ENCODE measurements around the gene CDC42EP4.
A peak's percentile ranks its signal among the peaks of the same experiment; 100 is the strongest.

CDC42EP4 gene, protein sequence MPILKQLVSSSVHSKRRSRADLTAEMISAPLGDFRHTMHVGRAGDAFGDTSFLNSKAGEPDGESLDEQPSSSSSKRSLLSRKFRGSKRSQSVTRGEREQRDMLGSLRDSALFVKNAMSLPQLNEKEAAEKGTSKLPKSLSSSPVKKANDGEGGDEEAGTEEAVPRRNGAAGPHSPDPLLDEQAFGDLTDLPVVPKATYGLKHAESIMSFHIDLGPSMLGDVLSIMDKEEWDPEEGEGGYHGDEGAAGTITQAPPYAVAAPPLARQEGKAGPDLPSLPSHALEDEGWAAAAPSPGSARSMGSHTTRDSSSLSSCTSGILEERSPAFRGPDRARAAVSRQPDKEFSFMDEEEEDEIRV

DNA sequence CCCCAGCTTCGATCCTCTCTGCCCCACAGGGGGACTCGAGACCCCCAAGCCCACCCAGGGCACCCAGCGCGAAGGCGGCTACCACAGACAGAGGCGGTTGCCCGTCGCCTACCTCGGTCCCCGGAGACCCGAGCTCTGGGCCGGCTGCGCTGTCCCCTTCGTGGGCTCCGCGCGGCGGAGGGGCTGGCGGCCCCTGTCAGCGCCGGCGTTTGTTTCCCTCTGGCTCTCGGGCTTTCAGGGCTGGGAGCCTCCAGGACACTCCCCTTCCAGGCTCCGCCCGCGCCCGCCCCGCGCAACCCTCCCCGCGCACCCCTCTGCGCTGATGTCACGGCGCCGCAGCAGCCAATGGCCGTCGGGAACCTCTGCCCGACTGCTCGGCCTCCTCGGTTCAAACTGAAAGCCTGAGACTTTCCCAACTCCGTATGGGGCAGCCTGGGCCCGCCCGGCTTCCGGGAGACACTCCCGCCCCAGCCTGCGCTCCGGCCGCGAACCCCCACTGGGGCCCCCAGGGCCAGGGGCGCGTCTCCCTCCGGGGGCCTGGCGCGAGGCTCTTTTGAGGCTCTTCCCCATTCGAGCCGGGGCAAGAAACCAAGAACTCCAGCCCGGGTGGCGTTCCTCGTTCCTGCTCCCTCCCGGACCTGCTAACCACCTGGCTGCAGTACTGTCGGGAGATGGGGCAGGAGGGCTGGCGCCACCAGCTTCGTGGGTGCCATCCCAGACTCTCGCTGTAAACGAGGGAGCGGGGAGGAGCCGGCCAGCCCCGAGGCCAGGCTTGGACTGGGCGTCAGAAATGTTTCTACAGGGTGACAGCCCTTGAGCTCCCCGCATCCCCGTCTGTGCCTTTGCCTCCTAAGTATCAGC is at the start of gene CDC42EP4:
CDC42EP4 (minus strand) TSS at position 221 of the 861 bp plus-strand sequence. CDS start 25,501 bp downstream, outside the sequence.
- peak; percentile 67 for DNase-seq

DNA sequence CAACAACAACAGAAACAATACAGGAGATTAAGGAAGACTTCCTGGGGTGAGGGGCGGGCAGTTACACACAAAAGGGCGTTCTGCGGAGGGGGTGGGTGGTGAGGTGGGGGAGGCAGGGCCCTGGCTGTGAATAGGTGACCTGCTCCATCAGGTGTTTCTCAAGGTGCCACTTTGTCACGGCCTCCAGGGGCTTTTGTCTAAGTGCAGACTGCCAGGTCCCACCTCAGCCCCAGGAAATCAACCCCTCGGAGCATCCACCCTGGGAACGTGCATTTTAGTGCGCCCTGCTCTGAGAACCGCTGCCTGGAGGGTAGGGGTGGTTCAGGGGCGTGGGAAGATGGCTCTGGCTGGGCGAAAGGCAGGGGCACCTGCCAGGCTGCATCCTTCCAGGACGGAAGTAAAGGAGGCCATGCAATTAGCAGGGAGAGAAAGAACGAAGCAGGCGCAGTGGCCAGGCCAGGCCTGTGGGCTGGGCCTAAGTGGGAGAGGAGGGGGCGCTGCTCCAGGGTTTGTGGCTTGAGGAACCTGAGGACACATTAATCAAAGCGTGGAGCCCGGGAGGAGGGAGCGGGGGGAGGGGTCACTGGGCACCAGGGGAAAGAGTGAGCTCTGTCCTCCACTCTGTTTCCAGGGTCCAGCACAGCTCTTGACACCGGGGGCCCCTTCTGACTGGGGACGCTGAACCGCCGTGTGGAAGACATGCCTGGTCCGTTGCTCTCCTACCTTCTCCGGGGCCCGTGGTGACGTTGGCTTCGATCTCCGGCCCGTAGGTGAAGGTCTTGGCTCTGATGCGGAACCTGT is 49.4 kb upstream of the CDC42EP4 start:
- DNase-seq = no peak

DNA sequence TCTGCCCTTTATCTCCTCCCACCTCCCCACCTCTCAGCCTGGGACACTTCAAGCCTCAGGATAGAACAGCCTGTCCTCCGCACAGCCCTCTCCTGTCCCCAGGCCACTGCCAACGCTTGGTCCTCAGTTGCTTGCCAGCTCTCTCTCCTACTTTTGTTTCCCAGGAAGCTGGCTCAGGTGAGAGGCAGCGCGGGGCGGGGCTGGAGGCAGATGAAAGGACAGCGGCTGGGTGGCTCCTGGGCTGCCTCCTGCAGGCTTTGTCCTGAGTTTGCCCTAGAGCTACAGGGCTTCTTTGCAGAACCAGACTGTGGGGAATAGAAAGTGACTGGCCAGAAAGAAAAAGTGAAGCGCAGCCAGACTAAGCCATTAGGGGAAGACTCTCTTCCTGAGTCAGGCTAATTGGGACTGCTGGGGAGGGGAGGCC is 48.2 kb upstream of the CDC42EP4 start:
- no peak for DNase-seq

DNA sequence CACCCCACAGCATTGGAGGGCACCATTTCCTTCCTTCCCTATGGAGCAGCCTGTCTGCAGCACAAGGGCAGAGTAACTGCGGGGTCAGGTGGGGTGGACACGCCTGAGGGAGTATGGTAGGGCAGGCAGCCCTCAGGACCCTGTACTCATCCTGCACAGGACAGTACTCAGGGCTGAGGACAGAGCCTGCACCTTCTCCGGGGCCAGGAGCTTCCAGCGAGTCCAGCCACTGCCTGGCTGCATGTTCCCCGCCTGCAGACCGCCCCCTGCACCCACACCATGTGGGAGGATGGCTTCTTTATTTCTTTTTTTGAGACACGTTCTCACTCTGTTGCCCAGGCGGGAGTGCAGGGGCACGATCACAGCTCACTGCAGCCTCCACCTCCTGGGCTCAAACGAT is 47.6 kb upstream of the CDC42EP4 start:
- no peak for DNase-seq

DNA sequence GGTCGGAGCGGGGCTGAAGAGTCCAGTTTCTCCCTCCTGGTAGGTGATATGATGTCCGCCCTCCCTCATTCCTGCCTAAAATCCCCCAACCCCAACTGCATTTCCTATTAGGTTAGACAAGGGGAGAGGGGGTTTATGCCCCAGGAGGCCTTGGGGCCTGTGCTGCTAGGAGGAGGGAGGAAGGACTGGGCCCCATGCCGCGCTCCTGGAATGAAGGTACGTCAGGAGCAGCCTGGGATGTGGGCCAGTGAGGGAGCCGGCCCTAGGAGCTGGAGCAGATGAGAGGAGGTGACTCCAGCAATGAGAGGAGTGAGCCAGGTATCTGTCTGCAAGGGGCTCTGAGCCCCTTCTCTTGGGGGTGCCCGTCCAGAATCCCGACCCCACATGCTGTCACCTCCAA is 46.9 kb upstream of the CDC42EP4 start:
- no peak for DNase-seq

DNA sequence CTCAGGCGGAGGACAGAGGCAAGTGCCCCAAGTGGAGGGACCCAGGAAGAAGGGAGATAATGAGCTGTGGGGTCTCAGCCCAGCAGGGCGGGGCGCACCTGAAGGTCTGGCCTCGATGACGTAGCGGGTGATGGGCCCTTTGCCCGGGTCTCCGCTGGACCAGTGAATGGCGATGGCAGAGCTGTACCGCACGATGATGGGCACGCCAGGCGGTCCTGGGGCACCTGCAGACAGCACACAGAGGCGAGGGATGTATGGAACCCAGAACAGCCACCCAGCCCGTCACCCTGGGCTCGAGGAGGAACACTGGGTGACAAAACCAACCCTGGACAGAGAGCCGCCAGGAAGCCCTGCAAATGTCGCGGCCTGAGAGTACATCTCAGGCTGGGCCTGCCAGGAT is 46.2 kb upstream of the CDC42EP4 start:
- DNase-seq = no peak

DNA sequence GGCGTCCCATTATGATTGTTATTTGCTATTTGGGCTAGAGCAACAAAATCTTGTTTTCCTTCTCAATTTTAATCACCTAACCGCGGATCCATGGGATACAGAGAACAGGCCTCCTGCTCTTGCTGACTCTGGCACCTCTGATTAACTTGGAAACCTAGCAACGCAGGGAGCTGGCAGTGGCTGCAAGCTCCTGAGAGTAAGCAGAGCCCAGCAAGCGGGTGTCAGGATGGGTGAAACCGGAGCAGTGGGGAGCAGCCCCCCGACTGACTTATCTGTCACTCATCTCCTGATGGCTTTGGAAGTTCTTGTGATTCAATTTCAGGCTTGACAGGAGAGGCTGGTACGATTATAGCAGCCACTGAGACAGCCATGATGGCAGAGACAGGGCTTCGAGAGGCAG is 45.5 kb upstream of the CDC42EP4 start:
- no peak for DNase-seq

DNA sequence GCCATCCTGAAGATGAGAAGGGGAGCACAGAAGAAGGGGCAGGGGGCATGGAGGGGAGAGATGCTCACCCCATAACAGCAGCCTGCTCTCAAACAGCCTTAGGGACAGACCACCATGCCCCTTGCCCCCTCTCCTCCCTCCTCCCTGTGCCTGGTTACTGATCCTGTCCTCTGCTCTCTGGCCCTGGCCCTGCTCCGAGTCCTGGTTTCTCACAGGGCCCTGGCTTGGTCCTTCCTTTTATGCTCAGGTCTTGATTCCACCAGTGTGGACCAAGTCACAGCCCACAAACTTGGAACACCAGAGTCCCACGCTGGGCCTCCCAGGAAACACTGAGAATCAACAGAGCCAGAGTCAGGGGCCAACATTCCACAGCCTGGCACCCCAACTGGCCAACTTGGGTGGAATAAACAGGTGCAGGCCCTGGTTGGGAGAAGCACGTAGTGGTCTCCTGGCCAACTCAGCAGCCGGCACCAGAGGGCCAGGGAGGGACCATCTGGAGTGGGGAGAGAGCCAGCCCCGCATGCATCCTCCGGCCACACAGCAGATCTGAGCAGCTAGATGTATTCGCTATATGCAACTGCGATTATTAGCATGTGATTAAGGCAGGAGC is 44.9 kb upstream of the CDC42EP4 start:
- no peak for DNase-seq

DNA sequence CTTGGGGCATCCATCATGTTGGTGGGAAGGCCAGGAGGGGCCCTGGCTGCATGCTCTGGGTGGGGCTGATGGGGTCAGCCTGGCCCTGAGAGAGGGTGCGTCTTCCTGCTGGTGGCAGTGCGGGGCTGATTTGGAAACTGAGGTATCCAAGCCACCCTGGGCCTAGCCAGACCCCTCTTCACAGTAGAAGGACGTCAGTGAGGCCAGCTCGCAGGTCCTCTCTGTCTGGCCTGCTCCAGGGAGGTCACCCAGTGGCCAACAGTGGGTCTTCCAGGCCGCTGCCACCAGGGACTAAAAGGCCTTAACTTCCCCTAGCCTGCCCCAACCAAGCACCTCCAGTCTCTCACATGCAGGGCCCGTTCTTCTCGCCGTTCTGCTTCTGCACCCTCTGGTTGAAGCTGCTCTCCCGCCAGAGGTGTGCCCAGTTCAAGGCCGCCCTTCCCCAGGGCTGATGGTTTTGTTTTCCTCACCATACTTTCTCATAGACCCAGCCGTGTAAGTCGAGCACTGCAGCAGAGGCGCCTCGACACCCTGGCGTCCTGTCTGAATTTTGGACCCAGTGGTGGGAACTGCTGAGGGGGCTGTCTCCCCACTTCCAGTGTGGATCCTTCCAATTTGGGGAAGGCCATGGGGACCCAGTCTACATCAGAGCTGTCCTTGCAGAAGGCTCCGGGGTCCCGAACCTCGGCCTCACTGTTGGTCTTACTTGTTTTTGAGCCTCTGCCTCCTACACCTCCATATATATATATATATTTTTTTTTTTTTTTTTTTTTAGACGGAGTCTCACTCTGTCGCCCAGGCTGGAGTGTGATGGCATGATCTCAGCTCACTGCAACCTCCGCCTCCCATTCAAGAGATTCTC is 42.9 kb upstream of the CDC42EP4 start:
- DNase-seq = no peak

DNA sequence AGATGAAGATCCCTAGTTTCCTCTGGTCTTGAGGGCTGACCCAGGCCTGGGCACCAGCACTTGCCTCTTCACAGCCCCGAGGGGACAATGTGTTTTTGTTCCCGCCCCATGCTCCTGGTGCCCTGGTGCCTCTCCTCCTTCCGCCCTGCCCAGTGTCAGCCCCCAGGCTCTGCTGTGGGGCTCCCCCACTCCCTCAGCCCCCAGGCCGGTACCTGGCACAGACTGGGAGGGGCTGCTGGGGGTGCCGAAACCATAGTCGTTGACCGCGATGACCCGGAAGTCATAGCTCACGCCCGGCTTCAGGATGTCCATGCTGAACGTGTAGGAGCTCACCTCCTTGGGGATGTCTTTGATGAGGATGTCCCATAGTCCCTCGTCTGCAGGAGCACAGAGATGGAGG is 40.5 kb upstream of the CDC42EP4 start:
- no peak for DNase-seq

DNA sequence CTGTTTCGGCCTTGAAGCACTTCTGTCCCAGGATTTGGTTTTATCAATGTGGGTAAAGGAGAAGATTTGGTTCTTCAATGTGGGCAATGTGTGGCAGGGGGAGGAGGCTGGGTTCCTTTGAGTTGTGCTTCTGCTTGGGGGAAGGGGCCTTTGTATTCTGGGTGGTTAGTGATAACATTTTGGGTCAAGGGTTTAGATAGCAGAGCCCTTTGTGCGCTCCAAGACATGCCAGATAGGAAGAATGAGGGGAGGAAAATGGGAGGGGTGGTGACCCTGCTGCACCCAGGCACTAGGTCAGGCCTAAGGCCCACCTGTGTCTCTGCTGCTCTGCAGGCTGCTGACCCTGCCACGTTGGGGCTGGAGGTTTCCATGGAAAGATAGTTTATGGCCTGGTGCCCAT is 40.0 kb upstream of the CDC42EP4 start:
- no peak for DNase-seq

DNA sequence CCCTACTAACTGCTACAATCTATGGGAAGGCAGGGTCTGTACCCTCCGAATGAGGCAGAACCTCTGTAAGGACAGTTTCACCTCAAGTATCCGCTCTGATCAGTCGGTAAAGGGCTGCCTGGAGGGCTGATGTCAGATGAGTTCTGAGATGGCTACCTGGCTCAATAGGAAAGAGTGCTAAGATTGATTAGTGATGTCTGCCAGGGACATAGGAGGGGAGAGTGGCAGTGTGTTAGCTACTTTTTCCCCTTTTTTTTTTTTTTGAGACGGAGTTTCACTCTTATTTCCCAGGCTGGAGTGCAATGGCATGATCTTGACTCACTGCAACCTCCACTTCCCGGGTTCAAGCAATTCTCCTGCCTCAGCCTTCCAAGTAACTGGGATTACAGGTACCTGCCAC is 39.1 kb upstream of the CDC42EP4 start:
- no peak for DNase-seq

DNA sequence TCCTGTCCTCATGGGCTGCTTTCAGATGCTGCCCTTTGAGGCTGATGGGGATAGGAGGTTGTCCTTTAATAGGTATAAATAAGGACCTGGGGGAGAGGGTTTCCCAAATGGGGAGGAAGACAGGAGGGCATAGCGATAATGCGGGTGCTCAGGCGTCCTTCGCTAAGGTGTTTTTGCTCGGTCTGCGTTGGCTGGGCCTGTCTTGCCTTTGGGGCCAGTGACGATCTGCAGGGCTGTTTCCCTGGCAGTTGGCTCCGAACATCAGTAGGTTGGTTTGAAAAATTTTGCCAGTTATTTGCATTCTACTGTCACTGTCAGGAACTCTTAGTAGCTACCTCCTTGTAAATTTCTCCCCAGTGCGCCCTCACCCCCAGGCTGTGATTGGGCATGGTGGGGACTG is 37.8 kb upstream of the CDC42EP4 start:
- DNase-seq = no peak

DNA sequence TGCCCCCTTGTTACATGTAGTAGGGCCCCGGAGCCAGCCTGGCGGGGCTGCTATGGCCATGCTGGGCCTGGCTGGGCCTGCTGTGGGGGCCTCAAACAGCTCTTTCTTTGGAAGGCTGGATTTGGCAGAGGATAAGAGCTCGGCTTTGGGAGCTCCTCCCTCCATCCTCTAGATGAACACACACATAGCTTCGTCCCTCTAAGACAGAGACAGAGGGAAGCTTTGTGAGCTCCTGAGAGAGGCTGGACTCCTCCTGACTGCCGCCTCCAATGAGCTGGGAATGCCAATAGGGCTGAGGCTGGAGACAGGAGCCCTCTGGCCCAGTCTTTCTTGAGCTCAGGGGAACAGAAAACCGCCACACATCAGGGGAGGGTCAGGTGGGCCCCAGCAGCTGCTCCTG is 37.3 kb upstream of the CDC42EP4 start:
- DNase-seq = no peak

DNA sequence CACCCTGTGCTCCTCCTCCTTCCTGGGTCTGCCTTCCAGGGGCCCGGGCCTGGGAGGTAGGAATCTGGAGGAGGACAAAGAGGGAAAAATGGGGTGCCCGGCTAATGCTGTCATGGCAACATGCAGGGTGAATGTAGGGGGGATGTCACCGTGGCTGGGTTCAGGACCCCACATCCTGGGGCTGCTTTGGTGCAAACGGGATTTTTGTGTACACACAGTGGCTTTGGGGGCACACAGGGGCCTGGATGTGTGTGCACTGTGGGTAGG is 37.0 kb upstream of the CDC42EP4 start:
- no peak for DNase-seq

DNA sequence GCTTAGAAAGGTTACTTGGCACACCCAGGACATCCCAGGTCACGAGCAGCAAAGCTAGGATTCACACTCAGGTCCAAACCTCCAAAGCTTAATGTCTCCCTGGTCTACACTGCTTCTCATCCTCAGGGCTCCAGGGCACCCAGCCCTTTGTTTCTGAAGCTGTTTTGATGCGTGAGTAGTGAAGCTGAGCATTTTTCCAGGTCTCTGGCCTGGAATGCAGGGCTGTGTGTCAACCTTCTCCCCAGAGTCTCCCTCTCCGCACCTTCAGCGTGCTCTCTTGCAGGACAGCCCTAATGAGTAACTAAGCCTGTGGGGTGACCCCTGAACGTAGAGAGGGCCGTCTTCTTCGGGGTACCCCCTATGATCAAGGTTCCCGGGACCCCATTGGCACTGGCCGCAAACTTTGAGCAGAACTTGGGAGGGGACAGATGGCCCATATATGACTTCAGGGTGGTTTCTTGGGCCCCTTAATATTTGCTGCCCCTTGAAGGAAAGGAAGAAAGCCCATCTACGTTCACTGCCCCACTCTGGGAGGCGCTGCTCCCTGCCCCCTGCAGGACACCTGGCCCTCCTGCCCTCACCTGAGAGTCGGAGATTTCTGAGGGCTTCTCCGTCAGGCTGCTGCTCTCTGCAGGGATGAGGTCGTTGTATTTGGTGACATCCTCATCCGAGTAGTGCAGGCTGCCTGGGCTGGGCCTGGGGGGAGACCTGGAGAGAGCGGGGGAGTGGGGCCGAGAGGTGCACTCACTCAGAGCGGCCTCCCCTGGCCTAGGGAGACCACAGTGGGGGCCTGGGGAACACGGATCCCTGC is 36.4 kb upstream of the CDC42EP4 start:
- no peak for DNase-seq

DNA sequence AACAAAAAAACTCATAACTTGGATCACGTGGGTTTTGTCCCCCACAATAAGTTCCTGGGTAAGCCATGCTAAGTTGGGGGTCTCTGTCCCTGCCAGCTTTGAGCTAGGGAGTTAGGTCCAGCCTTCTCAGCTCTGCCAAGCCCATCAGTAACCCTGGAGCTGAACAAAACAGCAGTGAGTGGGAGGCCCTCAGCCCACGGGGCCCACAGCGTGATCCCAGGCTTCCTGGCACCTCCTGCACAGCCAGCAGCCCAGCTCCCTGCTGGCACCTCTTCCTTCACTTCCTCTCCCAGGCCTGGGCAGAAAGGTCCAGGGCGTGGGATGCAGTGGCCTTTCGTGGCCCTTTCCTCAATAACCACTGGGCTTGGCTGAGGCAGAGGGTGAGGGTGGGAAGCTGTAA is 35.5 kb upstream of the CDC42EP4 start:
- DNase-seq = no peak

DNA sequence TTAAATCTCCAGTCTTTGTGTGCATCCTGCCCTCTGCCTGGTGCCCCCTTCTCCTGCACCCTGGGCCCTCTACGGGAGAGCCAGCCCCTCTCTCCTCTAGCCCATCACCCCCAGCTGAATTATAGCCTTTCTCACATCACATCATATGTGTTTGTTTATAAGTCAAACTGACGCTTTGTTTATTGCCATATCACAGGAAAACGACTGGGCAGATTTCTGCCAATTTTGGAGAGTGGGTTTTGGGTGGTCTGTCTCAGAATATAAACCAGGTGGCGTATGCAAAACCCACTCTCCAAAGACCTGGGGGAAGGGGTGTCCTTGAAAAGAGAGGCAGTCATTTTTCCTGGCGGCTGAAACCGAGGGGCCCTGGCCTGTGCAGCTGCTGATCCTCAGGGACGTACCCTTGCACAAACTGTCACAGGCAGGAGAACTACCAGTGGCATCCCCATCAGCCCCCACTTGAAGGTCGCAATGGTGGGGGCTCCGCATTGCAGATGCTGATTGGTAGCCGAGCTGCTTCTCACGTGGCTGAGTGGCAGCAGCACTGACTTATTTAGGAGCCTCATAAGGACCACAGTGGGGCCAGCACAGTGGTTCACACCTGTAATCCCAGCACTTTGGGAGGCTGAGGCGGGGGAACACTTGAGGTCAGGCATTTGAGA is 34.8 kb upstream of the CDC42EP4 start:
- no peak for DNase-seq

DNA sequence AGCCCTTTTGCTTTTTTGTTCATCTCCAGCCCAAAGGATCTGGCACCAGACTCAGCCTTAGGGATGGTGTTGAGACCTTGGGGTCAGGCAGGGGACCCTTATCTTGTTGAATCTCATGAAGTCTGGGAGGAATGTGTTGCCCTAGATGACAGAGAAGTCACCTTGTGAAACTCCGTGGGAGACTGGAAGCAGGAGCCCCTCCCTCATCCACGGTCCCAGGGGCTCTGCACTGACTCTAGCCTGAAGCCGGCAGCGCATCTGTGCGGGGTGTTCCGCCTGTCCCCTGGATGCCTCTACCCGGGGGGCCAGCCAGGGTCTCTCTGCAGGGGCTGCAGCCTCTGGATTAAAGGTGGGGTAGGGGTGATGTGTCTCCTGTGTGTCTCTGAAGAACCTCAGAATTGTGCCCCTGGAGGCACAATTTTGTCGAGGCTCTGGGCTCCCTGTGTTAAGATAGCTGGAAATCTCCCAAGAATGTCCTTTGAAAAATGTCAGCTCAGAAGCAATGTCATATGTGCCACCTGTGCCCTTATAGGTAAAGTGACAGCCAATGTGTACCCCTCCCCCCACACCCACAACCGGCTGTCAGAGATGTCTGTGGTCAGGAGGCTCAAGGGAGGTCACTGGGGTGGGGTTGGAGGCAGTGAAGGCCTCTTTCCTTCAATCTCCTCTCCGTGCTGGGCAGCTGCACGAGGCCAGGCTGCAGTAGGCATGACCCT is 32.1 kb upstream of the CDC42EP4 start:
- DNase-seq = no peak

DNA sequence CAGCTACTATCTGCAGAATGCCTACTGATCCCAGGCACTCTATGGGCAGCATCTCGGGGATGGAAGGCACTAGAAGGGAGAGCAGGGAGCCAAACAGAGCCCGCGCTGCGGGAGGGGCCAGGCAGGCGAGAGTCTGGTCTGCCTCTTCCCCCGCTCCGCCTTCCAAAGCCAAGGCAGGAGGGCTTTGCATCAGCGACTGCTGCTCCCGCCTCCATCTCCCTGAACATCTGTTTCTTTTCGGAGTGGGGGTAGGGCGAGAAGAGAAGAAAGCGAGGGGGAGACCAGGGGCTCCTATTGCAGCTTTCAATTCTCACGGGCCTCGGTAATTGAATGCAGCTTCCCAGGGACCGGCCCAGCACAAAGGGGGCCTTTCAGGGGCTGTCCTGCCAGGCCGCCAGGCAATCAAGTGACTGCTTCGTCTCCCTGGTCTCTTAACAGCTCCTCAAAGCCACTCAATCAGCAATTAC is 31.4 kb upstream of the CDC42EP4 start:
- DNase-seq = peak; percentile 2

Data from NCI-H446 treated with DMSO at 0.1 percent for 48 hours (cell line).